Limb (tissue), 2 donors: Measurements from ENCODE around the gene NTPCR.
"Not testable (repeated sequence)": the region's sequence is repeated elsewhere in the genome, so short reads cannot be mapped to it uniquely, and the experiment has no call there.

Experiments
- DNase-seq, 2 donors: peaks; one replicate each; pipeline ENCODE4 v3.0.0-alpha.2; 2016; ENCODE audit errors: extremely low spot score in 2 of 2

Gene NTPCR

DNA sequence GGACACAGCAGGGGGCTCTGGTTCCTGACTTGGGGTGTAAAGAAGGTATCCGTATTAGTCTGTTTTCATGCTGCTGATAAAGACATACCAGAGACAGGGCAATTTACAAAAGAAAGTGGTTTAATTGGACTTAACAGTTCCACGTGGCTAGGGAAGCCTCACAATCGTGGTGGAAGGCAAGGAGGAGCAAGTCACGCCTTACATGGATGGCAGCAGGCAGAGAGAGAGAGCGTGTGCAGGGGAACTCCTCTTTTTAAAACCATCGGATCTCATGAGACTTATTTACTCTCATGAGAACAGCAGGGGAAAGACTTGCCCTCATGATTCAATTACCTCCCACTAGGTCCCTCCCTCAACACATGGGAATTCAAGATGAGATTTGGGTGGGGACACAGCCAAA, 23.2 kb upstream of the NTPCR start:
- DNase-seq = not testable (repeated sequence)

DNA sequence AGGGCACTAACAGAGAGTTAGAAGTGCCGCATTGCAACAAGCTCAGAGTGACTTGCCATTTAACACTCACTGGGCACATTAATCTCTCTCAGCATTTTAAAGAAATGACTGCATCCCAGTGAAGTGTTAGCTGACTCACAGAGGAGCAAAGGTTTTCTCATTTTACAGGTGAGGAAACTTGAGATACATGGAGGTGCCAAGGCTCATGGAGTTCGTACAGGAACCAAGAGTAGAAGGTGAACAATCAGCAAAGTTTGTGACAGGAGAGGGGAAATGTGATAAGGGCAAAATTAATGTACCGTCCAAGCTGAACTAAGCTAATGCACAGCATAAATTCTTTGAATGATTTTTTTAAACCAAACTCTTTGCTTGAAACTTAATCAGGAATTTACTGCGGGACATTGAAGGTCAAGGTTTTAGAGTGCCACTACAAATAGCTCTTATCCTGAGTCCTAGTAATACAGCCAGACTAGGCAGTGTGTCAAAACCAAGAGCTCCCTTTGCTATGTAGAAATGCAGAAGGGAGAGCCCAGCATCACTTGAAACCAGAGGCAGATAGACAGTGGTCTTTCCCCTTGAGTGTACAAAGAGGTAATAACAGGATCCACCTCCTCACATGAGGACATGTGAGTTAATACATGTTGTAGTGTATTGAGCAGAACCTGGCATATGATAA, 22.4 kb upstream of the NTPCR start:
- DNase-seq = no peak

DNA sequence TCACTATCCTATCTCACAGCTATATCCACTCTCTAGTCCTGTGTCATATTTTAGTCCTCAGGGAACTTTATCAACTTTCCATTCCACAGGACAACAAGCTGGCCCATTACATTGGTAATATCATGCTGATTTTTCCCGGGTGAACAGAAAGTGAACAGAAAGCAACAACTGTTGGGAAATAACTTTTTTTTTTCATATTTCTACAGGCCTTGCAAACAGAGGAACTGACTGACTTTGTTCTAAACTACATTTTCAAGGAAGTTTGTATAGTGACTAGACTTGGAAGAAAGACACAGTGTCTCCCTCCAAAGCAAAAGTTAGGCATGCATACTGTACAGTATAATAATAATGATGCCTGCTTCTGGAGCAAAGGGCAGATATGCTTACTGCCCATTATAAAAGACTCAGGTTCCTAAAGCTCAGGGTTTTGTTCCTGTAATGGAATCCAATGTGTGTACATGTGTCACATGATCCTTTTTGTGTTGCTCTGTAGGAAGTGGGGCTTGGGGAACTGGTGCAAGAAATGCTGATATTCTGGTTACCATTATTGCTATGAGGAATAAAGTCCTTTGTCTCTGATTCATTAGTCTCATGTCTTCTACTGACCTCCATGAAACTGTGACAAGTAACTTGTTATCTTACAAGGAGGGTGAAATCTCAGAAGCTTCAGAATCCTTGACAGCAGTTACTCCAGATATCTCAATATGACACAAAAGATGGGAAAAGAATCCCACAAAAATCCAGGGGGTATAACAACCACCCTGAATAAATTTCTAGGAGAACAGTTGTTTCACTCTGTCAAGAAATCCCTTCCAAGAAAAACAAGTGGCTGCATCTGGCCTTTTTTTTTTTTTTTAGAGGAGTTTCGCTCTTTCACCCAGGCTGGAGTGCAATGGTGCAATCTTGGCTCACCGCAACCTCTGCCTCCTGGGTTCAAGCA, 17.7 kb upstream of the NTPCR start:
- no peak for DNase-seq

DNA sequence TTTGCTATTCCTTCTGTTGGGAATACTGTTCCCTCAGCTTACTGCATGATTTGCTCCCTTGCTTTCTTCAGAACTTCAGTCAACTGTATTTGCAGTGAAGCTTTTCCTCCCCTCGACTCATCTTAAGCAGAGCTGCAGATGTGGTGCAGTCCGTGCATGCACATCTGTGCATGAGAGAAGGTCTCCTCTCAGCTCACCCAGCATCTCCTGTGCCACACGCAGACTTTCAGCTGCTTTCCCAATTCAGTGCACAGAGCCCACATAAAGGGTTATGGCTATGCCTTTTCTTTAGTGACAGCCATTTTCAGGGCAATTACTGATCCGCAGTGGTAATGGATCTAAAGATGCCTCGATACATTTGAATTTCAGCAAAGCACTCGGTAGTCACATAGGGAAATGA, 13.5 kb upstream of the NTPCR start:
- no peak for DNase-seq

DNA sequence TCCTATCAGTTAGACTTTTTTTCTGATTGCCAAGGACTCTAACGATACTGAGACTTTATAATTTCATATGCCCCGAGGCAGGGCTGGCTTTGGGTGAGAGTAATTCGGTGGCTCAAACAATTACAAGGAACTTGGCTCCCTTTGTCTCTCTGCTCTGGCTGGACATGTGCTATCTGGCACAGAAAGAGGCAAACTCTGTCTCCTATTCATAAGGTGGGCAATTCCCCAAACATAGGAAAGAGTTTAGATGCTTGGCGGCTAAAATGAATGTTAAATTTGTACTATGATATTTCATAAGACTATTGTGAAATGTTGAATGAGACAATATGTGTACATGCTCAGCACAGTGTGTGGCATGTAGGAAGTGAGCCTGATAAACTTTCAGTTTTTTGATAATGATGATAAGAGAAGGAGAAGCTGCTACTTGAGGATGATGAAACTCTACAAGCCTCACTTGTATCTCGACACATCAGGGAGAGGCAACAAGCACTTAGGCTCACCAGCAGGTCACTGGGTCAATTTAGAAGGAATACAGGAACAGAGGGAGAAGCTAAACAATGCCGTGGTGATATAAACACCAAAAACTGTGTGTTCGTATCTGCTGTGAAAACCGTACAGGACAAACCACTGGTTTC, 12.6 kb upstream of the NTPCR start:
- DNase-seq = no peak

DNA sequence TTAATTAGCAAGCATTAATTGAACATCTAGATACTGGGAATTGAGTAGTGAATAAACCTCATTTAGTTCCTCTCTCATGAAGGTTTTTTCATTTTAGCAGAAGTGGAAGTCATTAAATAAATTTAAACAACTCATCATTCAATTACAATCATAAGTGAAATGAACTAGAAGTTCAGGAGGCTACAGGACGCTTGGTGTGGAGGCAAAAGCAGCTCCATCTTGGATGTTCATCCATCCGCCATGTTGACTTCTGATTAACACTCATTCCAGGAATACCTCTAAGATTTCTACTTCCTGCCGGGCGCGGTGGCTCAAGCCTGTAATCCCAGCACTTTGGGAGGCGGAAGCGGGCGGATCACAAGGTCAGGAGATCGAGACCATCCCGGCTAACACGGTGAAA, 11.5 kb upstream of the NTPCR start:
- no peak for DNase-seq

DNA sequence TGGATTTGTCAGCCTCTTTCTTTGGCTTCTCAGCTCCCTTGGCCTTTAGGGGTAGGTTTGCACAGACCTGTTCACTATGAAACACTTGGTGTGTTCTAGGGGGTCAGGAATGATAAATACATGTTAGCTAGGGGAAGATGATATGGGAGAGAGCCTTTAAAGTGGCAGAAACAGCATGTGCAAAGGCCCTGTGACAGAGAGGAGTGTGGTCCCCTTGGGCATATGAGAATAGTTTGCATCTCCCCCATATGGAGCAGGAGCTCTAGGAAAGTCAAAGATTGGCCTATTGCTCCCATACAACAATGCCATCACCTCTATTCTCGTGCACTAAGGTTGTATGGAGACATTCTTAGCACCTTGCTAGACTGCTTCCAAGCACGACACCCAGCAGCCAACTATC, 10.7 kb upstream of the NTPCR start:
- no peak for DNase-seq

DNA sequence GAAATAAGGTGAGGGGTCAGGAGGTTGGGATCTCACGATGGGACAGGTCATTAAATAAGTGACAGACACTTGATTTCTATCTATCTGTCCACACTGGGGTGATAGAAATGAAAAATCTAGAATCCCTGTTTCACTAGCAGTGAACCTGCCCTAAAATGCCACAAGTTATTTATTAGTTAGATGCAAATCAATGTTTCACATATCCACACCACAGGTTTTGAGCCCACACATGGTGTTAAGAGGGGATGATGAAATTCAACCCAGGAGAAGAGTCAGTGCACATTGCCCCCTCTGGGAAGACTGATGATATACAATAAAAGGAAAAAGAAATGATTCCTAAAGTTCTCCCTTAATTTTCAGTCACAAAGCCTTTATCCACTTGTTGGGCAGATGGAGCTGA, 10.1 kb upstream of the NTPCR start:
- DNase-seq = no peak

DNA sequence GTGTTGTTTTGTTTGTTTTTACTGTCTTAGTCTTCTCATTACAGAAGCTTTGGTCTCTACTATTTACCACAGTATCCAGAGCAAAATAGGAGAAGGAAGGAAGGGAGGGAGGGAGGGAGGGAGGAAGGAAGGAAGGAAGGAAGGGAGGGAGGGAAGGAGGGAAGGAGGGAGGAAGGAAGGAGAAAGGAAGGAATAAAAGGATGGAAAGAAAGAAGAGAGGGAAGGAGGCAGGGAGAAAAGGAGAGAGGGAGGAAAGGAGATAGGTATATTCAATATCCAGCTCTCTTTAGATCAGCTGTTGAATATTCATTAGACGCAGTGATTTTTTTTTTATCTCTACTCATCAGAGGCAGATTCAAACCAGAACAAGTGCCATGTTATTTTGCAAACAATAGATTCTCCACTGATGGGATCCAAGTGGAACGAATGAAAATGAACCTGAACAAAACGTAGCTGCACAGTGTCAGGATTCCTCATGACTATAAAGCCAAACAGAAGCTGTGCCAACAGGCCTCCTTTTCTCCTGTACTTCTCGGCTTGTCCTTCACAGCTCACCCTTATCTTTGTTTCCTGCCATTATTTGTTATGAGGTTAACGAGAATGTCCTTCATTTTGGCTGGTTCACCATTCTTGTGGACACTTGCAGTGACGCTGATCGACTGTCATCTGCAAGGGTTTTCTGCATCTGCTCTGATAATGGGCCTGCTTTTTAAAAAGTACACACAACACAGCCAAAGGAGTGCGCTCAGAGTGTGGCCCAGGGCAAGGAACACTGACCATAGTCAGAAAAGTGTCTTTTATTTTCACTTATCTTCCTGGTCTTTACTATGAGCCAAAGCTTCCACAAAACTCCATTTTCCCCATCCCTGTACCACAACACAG, 7.8 kb upstream of the NTPCR start:
- DNase-seq = no peak

DNA sequence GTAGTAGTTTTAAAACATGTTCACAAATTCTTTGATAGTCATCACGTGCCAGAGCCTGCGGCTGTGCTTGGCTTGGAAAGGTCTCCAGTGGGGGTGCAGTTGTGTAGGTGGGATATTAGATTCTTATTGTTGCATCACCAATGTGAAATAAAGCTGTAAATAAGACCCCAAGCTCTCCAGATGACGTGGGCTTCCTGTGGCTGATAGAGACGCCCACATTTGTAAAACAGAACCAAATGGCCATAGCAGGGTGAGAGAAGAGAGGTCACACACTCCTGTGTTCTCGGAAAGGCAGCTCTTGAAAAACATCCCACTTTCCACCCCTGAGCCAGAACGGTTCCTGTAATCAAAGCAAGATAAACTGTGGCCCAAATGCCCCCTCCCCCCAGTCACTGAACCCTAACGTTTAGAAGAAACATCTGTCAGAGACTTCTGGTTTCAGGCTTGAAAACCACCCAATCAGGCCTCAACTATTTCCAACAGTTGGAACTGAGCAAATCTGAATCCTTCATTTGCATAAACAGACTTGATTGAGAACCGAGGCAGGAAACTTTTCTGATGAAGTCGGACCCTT, 6.6 kb upstream of the NTPCR start:
- DNase-seq = no peak

DNA sequence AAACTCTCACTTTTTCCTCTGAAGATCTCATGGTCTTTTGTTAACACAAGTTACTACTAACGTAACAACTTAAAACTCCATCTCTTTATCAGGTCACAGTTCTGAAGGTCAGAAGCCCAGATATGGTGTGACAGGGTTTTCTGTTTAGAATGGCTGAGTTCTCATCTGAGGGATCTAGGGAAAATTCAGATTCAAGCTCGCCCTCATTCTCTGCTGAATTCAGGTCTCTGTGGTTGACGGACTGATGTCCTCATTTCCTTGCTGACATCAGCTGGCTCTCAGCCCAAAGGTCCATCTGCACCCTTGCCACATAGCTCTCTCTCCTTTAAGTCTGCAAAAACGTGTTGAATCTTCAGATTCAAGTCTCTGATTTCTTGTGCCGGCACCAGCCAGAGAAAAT, 6.1 kb upstream of the NTPCR start:
- DNase-seq = no peak

DNA sequence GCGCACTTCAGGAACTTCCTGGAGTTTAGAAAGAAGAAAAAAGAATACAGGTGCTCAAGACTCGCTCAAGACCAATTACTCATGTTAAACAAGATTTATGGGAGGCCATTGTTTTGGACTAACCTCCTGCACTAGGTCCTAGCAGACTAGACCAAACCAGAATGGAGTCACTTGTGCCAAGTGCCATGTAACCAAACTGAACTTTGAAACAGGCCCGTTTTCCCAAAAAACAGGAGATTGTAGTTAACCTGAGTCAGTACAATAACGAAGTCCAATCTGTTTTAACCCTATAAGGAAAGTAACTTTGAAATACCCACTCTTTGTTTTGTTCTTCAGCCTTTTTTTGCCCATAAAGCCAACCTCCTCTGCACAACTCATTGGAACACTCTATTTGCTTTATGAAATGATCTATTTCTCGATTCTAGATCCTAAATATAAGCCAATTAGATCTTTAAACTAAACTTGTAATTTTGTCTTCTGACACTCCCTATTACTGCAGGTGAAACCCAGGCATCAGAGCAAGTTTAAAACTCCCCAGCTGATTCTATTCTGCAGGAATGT, 695 bp upstream of the NTPCR start:
- DNase-seq = no peak

DNA sequence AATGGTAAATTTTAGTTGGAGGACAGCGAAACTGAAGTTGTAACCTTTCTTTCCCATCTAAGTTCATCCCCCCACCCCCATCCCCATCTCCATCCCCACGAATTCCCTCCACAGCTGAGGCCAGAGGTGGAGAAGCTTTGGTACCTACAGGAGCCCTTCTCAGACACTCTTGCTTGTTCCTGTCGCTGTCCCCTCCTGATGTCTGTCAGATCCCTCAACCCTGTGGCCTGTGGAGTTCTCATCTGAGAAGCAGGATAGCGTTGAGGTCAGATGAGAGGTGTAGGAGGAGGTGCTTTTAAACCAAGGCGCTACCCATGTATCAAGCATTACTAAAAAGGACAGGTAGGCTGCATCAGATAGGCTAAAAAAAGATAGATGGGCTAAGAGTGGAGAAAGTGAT, 769 bp downstream of the NTPCR start:
- no peak for DNase-seq

DNA sequence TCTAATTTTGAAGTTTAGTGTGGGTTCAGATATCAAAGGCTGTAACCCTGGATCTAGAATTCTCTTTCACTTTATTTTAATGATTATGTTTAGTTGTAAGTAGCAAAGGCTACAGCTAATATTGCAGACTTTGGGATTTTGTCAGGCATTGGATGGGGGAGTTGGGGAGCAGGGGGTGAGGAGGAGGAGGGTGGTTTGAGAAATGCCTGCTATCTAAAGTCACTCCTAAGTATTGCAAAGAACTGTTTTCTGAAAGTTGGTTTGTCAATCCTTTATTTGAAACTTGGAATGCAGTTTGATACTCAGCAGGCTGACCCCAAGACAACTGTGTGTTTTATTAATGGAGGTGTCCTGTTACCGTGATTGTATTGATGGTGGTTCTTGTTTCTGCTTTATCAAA, 1.2 kb downstream of the NTPCR start:
- DNase-seq = no peak

DNA sequence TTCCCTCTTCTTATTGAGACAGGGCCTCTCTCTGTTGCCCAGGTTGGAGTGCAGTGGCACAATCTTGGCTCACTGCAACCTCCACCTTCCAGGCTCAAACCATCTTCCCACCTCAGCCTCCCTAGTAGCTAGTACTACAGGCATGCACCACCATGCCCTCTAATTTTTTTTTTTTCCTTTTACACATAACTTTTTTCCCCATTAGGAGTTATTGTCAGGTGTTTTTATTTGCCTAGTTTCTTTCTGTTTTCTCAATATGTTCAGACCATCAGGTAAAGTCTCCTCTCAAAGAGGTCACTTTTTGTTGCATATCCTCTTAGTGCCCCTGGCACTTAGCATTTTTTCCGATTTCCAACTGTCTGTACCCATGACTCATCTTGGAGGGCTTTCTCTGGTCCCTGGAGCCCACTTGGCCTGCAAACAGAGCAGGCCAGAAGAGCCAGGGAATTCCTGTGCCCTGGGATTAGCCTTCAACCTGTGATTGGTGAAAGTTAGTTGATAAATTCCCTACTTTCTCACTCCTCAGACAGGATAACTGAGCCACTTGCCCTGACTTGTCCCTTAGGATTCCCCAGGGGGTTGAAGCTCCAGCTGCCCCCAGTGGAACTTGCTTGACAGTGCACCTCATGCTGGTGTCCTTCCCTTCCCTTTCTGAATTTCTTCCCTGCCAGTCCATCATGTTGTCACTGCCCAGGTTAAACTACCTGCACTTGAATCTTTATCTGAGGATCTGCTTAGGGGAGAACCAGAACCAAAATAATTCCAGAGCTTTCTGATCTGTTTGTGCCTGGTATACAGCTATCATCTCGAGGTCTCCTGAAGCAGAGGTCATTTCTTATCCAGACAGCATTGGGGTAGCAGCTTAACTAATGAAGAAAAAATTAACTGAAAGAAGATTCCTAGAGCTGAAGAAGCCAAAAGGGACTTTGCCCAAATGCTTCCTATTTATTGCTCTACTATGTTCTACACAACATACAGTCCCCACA, 2.4 kb downstream of the NTPCR start:
- no peak for DNase-seq

DNA sequence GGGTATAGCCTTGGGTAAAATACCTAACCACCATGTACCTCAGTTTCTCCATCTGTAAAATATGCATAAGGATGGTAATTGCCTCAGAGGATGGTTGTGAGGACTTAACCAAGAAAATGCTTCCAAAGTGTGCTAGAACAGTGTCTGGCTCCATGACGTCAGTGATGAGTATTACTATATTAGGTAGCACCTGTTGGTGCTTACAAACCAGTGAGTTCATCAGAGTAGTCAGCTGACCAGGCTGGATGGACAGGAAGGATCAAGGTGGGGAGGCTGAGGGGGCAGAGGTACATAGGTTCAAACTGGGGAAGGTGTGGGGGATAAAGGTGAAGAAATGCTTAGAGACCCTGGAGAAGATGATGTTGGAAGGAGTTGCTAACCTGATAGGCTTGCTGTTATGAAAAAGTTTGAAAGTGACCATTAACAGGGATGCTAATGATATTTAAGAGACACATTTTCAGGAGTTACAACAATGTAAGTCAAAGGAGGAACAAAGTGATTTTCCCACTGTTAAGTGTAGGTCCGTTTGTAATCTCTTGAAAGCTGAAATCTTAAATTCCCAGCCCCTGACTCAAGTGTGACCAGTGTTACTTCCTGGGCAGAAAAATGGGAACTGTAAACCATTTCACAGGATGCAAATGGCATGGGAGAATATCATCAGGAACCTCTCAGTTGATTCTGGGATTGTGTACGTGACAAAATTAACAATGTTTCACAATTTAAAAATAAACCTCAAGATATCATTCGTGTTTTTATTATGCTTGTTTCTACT, 4.4 kb downstream of the NTPCR start:
- DNase-seq = no peak

DNA sequence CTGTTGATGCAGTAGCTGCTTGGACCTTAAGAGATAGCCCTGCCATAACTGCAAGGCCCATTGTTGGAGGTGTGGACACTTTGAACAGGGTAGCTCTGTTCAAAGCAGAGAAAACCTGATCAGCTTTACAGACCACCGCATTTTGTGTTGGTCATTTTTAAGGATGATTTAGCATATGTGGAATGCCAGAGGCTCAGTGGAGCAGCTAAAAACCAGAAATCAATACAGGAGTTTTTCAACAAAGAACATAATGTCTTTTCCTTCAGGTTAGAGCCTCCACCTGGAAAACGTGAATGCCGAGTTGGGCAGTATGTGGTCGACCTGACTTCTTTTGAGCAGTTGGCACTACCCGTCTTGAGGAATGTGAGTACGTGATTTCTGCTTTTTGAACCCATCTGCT, 5.7 kb downstream of the NTPCR start:
- no peak for DNase-seq

DNA sequence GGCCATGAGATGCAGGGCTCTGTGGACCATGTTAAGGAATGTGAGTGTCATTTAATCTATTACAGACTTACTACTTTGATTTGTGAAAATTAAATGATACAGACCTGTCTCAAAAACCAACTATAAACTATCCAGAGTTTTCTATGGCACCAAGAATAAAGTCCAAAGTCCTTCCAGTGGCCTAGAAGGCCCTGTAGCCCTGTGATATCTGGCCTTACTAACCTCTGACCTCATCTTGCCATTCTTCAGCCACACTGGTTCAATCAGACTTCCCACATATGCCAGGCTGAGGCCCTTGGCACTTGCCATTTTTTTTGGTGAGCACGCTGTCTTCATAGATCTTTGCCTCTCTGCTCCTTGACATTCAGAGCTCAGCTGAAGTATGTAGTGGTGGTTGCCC, 7.7 kb downstream of the NTPCR start:
- DNase-seq = no peak
